HEK293 (cell line): ENCODE results near the gene TICRR.
A peak's percentile ranks its signal among the peaks of the same experiment; 100 is the strongest.

Source experiments
- CTCF ChIA-PET: fragments of 350-600 bp; formaldehyde crosslinking; extraction: SDS; loops from one replicate; lab custom pipeline; 2021; ENCODE audit warnings: antibody characterized with exemption; lab: Yijun Ruan, JAX
- POLR2A ChIA-PET: fragments of 300-600 bp; formaldehyde crosslinking; extraction: SDS; loops from one replicate; lab custom pipeline; 2020; ENCODE audit warnings: antibody characterized with exemption, inconsistent platforms; lab: Yijun Ruan, JAX
- H3K27ac ChIP-seq: fragments of 200-500 bp; sonication (Bioruptor generic); 2 replicates; pipeline ENCODE4 v1.5.1; 2014; ENCODE audit warnings: low read depth, low read length, control low read depth, inconsistent platforms; ENCODE audit errors: extremely low read depth
- H3K36me3 ChIP-seq, 2 experiments: fragments of 200-500 bp in 1 of 2; sonication (Bioruptor generic) in 1 of 2; 1 replicate in 1 of 2; 2 replicates in 1 of 2; pipeline ENCODE4 v1.5.1; 2014 to 2017; ENCODE audit warnings: inconsistent platforms in 2 of 2, low read length in 2 of 2; ENCODE audit not compliant: control insufficient read depth in 2 of 2, insufficient read depth in 1 of 2
- H3K4me1 ChIP-seq: fragments of 200-500 bp; sonication (Bioruptor generic); 2 replicates; pipeline ENCODE4 v1.5.1; 2014; ENCODE audit warnings: mild to moderate bottlenecking, low read length, inconsistent platforms; ENCODE audit not compliant: control insufficient read depth, insufficient read depth
- H3K4me3 ChIP-seq: 2 replicates; pipeline ENCODE4 v1.5.1; 2011; ENCODE audit warnings: low read depth, mild to moderate bottlenecking, control low read depth, low read length, moderate library complexity
- H3K9me3 ChIP-seq: fragments of 200-500 bp; sonication (Bioruptor generic); 2 replicates; pipeline ENCODE4 v1.5.1; 2014; ENCODE audit warnings: low read depth, low read length, inconsistent platforms; ENCODE audit not compliant: control insufficient read depth, insufficient read depth
- GLI4 ChIP-seq: fragments of 450-650 bp; formaldehyde crosslinking; IDR thresholded peaks from 2 replicates; pipeline ENCODE4 v1.5.1; 2016; ENCODE audit warnings: missing biosample characterization, missing genetic modification characterization
- HOXA7 ChIP-seq: sonication (generic); formaldehyde crosslinking; IDR thresholded peaks from 2 replicates; pipeline ENCODE4 v1.8.1; 2022; ENCODE audit warnings: missing genetic modification reagents, borderline replicate concordance
- IKZF3 ChIP-seq: fragments of 450-650 bp; IDR thresholded peaks from 2 replicates; pipeline ENCODE4 v1.5.0; 2018; ENCODE audit warnings: missing biosample characterization, mild to moderate bottlenecking, missing genetic modification characterization, moderate library complexity
- KLF8 ChIP-seq: fragments of 450-650 bp; formaldehyde crosslinking; IDR thresholded peaks from 2 replicates; pipeline ENCODE4 v1.5.1; 2016; ENCODE audit warnings: missing biosample characterization, missing genetic modification characterization
- PRDM1 ChIP-seq: fragments of 450-650 bp; formaldehyde crosslinking; IDR thresholded peaks from 2 replicates; pipeline ENCODE4; 2016; ENCODE audit warnings: missing biosample characterization, missing genetic modification characterization
- SALL2 ChIP-seq: fragments of 450-650 bp; formaldehyde crosslinking; IDR thresholded peaks from 2 replicates; pipeline ENCODE4 v1.5.0; 2017; ENCODE audit warnings: missing biosample characterization, mild to moderate bottlenecking, missing genetic modification characterization, borderline replicate concordance
- SP3 ChIP-seq: fragments of 450-650 bp; formaldehyde crosslinking; IDR thresholded peaks from 2 replicates; pipeline ENCODE4 v1.5.1; 2016; ENCODE audit warnings: missing biosample characterization, missing genetic modification characterization
- ZFP3 ChIP-seq: fragments of 450-650 bp; formaldehyde crosslinking; IDR thresholded peaks from 2 replicates; pipeline ENCODE4 v1.5.1; 2016; ENCODE audit warnings: low read depth, missing biosample characterization, missing genetic modification characterization
- ZNF155 ChIP-seq: fragments of 450-650 bp; formaldehyde crosslinking; IDR thresholded peaks from 2 replicates; pipeline ENCODE4 v1.5.1; 2016; ENCODE audit warnings: missing biosample characterization, missing genetic modification characterization
- ZNF239 ChIP-seq: fragments of 450-650 bp; formaldehyde crosslinking; IDR thresholded peaks from 2 replicates; pipeline ENCODE4 v1.5.1; 2016; ENCODE audit warnings: missing biosample characterization, missing genetic modification characterization
- ZNF324 ChIP-seq: fragments of 450-650 bp; formaldehyde crosslinking; IDR thresholded peaks from 2 replicates; pipeline ENCODE4 v1.5.1; 2016; ENCODE audit warnings: missing biosample characterization, missing genetic modification characterization
- ZNF350 ChIP-seq: fragments of 450-650 bp; formaldehyde crosslinking; IDR thresholded peaks from 2 replicates; pipeline ENCODE4 v1.5.0; 2017; ENCODE audit warnings: missing biosample characterization, mild to moderate bottlenecking, missing genetic modification characterization
- ZNF366 ChIP-seq: fragments of 450-650 bp; formaldehyde crosslinking; conservative IDR thresholded peaks from 2 replicates; pipeline ENCODE4 v1.5.1; 2016; ENCODE audit warnings: missing biosample characterization, missing genetic modification characterization
- ZNF501 ChIP-seq: fragments of 450-650 bp; formaldehyde crosslinking; IDR thresholded peaks from 2 replicates; pipeline ENCODE4 v1.5.1; 2016; ENCODE audit warnings: missing biosample characterization, missing genetic modification characterization
- ZNF549 ChIP-seq: fragments of 450-650 bp; IDR thresholded peaks from 2 replicates; pipeline ENCODE4 v1.5.1; 2018; ENCODE audit warnings: missing biosample characterization, missing genetic modification characterization, mild to moderate bottlenecking, inconsistent platforms, moderate library complexity
- ZNF555 ChIP-seq: fragments of 450-650 bp; formaldehyde crosslinking; conservative IDR thresholded peaks from 2 replicates; pipeline ENCODE4 v1.5.1; 2017; ENCODE audit warnings: missing biosample characterization, mild to moderate bottlenecking, missing genetic modification characterization, inconsistent platforms
- ZNF610 ChIP-seq: fragments of 450-650 bp; formaldehyde crosslinking; IDR thresholded peaks from 2 replicates; pipeline ENCODE4 v1.5.1; 2016; ENCODE audit warnings: missing biosample characterization, missing genetic modification characterization, borderline replicate concordance
- ZNF658 ChIP-seq: fragments of 450-650 bp; formaldehyde crosslinking; IDR thresholded peaks from 2 replicates; pipeline ENCODE4; 2016; ENCODE audit warnings: missing biosample characterization, missing genetic modification characterization
- ZNF777 ChIP-seq: fragments of 450-650 bp; formaldehyde crosslinking; IDR thresholded peaks from 2 replicates; pipeline ENCODE4 v1.5.1; 2017; ENCODE audit warnings: missing biosample characterization, missing genetic modification characterization, borderline replicate concordance
- ZNF830 ChIP-seq: fragments of 450-650 bp; IDR thresholded peaks from 2 replicates; pipeline ENCODE4 v1.5.0; 2018; ENCODE audit warnings: missing biosample characterization, missing genetic modification characterization, low read depth, mild to moderate bottlenecking, moderate library complexity
- TF ChIP-seq, protein P1 (sequence below): fragments of 450-650 bp; formaldehyde crosslinking; IDR thresholded peaks from 2 replicates; pipeline ENCODE4 v1.5.1; 2016; ENCODE audit warnings: missing biosample characterization, missing genetic modification characterization
- TF ChIP-seq, protein P2 (sequence below): fragments of 450-650 bp; formaldehyde crosslinking; IDR thresholded peaks from 2 replicates; pipeline ENCODE4 v1.5.1; 2016; ENCODE audit warnings: missing biosample characterization, missing genetic modification characterization, borderline replicate concordance
- TF ChIP-seq, protein P3 (sequence below): fragments of 450-650 bp; formaldehyde crosslinking; IDR thresholded peaks from 2 replicates; pipeline ENCODE4 v1.5.1; 2016; ENCODE audit warnings: missing biosample characterization, missing genetic modification characterization
- TF ChIP-seq, protein P4 (sequence below): fragments of 450-650 bp; formaldehyde crosslinking; IDR thresholded peaks from 2 replicates; pipeline ENCODE4 v1.5.1; 2017; ENCODE audit warnings: missing biosample characterization, missing genetic modification characterization

The TICRR gene

DNA sequence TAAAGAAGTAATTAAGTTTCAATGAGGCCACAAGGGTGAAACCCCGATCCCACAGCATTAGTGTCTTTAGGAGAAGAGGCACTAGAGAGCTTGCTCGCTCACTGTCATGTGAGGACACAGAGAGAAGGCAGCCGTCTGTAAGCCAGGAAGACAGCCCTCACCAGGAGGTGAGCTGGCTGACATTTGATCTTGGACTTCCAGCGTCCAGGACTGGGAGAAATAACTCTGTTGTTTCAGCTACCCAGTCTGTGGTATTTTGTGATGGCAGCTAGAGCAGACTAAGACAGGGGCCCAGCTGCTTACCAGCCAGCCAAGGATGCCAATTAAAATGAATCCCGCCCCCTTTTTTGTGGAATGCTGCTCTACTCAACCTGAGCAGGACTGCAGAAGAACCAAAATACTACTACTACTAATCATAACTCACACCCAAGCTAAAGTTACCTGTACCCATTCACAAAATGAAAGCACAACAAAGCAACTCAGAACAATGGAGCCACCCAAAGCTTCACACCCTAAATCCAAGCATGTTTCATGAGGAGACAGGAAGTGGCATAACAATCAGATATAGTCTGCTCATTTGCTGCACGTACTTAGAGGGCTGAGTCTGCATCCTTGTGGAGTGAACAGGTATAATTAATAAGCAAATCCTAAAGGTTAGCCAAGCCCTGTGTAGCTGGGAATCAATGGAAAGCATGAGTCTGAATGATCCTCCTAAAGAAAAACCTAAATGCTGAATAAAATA lies 43.3 kb upstream of the TICRR start (continued):
- TF ChIP-seq, protein P1, sequence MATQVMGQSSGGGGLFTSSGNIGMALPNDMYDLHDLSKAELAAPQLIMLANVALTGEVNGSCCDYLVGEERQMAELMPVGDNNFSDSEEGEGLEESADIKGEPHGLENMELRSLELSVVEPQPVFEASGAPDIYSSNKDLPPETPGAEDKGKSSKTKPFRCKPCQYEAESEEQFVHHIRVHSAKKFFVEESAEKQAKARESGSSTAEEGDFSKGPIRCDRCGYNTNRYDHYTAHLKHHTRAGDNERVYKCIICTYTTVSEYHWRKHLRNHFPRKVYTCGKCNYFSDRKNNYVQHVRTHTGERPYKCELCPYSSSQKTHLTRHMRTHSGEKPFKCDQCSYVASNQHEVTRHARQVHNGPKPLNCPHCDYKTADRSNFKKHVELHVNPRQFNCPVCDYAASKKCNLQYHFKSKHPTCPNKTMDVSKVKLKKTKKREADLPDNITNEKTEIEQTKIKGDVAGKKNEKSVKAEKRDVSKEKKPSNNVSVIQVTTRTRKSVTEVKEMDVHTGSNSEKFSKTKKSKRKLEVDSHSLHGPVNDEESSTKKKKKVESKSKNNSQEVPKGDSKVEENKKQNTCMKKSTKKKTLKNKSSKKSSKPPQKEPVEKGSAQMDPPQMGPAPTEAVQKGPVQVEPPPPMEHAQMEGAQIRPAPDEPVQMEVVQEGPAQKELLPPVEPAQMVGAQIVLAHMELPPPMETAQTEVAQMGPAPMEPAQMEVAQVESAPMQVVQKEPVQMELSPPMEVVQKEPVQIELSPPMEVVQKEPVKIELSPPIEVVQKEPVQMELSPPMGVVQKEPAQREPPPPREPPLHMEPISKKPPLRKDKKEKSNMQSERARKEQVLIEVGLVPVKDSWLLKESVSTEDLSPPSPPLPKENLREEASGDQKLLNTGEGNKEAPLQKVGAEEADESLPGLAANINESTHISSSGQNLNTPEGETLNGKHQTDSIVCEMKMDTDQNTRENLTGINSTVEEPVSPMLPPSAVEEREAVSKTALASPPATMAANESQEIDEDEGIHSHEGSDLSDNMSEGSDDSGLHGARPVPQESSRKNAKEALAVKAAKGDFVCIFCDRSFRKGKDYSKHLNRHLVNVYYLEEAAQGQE (tag by site-specific recombination), result no peak
- TF ChIP-seq GLI4 (tag by site-specific recombination) (no peak), ZNF155 (tag by site-specific recombination) (no peak), ZNF555 (tag by site-specific recombination) (no peak), ZNF350 (tag by site-specific recombination) (no peak), SP3 (tag by site-specific recombination) (no peak), HOXA7 (CRISPR knock-in tag) (no peak), KLF8 (no peak)
- TF ChIP-seq, protein P2, sequence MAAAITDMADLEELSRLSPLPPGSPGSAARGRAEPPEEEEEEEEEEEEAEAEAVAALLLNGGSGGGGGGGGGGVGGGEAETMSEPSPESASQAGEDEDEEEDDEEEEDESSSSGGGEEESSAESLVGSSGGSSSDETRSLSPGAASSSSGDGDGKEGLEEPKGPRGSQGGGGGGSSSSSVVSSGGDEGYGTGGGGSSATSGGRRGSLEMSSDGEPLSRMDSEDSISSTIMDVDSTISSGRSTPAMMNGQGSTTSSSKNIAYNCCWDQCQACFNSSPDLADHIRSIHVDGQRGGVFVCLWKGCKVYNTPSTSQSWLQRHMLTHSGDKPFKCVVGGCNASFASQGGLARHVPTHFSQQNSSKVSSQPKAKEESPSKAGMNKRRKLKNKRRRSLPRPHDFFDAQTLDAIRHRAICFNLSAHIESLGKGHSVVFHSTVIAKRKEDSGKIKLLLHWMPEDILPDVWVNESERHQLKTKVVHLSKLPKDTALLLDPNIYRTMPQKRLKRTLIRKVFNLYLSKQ (tag by site-specific recombination), result no peak

DNA sequence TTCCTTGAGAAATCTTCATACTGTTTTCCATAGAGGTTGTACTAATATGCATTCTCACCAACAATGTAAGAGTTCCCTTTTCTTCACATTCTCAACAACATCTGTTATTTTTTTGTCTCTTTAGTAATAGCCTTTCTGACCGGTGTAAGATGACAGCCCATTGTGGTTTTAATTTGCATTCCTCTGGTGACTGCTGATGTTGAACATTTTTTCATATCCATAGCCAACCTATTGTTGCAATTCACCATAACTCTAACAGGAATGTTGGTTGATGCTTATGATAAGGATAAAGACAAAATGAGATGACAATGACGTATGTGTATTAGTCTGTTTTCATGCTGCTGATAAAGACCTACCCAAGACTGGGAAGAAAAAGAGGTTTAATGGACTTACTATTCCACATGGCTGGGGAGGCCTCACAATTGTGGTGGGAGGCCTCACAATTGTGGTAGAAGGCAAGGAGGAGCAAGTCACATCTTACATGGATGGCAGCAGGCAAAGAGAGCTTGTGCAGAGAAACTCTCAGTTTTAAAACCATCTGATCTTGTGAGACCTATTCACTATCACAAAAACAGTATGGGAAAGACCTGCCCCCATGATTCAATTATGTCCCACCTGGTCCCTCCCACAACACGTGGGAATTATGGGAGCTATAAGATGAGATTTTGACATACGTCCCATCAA lies 41.3 kb upstream of the TICRR start:
- no peaks in the 10 kb centered on the region for H3K4me1 ChIP-seq
- peaks cover 4% of the 10 kb centered on the region; the same call in 1 of the 2 replicates for H3K9me3 ChIP-seq
- no peaks in the 10 kb centered on the region for H3K36me3 ChIP-seq
- no peak overlapping the region for H3K4me3 ChIP-seq
- CTCF ChIA-PET, result no interaction called here
- no peak overlapping the region for H3K27ac ChIP-seq
- POLR2A ChIA-PET, result interaction anchor here (0.6 kb wide), 1 partner anchor 8 kb away, joined by 4 read pairs; no protein-coding TSS in a partner anchor
- no peak for TF ChIP-seq ZNF610 (tag by site-specific recombination)
- TF ChIP-seq, protein P3, sequence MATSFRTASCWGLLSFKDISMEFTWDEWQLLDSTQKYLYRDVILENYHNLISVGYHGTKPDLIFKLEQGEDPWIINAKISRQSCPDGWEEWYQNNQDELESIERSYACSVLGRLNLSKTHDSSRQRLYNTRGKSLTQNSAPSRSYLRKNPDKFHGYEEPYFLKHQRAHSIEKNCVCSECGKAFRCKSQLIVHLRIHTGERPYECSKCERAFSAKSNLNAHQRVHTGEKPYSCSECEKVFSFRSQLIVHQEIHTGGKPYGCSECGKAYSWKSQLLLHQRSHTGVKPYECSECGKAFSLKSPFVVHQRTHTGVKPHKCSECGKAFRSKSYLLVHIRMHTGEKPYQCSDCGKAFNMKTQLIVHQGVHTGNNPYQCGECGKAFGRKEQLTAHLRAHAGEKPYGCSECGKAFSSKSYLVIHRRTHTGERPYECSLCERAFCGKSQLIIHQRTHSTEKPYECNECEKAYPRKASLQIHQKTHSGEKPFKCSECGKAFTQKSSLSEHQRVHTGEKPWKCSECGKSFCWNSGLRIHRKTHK (tag by site-specific recombination), result no peak
- no peak for TF ChIP-seq IKZF3 (tag by site-specific recombination)
- TF ChIP-seq ZNF324 (tag by site-specific recombination), result no peak

DNA sequence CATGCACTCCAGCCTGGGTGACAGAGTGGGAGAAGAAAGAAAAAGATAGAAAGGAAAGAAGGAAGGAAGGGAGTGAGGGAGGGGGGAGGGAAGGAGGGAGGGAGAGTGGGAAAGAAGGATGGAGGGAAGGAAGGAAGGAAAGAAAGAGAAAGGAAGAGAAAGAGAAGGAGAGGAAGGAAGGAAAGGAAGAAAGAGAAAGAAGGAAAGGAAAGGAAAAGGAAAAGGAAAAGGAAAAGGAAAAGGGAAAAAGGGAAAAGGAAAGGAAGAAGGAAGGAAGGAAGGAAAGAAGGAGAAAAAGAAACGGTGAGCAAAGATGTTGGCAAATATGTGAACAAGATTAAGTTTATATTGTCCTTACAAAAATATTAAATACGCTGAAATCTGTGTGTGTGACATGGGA lies 36.2 kb upstream of the TICRR start:
- POLR2A ChIA-PET, result no interaction called here
- Histone ChIP-seq H3K36me3 (no peaks in the 10 kb centered on the region), H3K4me3 (no peak overlapping the region), H3K4me1 (no peaks in the 10 kb centered on the region), H3K9me3 (peaks cover 4% of the 10 kb centered on the region; the same call in 1 of the 2 replicates), H3K27ac (no peak overlapping the region)
- TF ChIP-seq ZFP3 (no peak), ZNF239 (tag by site-specific recombination) (no peak), SALL2 (tag by site-specific recombination) (no peak), ZNF658 (tag by site-specific recombination) (no peak), ZNF366 (peak; percentile 90), PRDM1 (peak; percentile 100), ZNF830 (tag by site-specific recombination) (no peak), ZNF549 (tag by site-specific recombination) (no peak), ZNF777 (tag by site-specific recombination) (no peak), ZNF501 (tag by site-specific recombination) (no peak)
- TF ChIP-seq, protein P4, sequence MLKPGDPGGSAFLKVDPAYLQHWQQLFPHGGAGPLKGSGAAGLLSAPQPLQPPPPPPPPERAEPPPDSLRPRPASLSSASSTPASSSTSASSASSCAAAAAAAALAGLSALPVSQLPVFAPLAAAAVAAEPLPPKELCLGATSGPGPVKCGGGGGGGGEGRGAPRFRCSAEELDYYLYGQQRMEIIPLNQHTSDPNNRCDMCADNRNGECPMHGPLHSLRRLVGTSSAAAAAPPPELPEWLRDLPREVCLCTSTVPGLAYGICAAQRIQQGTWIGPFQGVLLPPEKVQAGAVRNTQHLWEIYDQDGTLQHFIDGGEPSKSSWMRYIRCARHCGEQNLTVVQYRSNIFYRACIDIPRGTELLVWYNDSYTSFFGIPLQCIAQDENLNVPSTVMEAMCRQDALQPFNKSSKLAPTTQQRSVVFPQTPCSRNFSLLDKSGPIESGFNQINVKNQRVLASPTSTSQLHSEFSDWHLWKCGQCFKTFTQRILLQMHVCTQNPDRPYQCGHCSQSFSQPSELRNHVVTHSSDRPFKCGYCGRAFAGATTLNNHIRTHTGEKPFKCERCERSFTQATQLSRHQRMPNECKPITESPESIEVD, result no peak
- CTCF ChIA-PET, result interaction anchor here (0.9 to 1.2 kb wide), 2 partner anchors 43 to 122 kb away, joined by 3 read pairs; no protein-coding TSS in a partner anchor
